HL-60 (cell line): Measurements from ENCODE around the gene AKR1B1.

Experiments
- DNase-seq, 2 experiments: peaks; one replicate each; pipeline ENCODE4 v3.0.0-alpha.2; 2010 to 2020; ENCODE audit warnings: low read depth in 1 of 2, low spot score in 1 of 2
- H3K27ac ChIP-seq: fragments of 250-450 bp; sonication (Bioruptor Pico); replicated peaks from 2 replicates; pipeline ENCODE4 v1.5.1; 2020; ENCODE audit warnings: mild to moderate bottlenecking, moderate library complexity
- H3K27me3 ChIP-seq: fragments of 250-450 bp; sonication (Bioruptor Pico); 2 replicates; pipeline ENCODE4 v1.5.1; 2021; ENCODE audit warnings: mild to moderate bottlenecking, moderate library complexity; ENCODE audit not compliant: insufficient read depth, poor library complexity, severe bottlenecking
- H3K4me3 ChIP-seq: replicated peaks from 2 replicates; pipeline ENCODE4 v1.5.1; 2011; ENCODE audit warnings: mild to moderate bottlenecking, control low read depth, low read length; ENCODE audit not compliant: insufficient read depth
- GABPA ChIP-seq: IDR thresholded peaks from 2 replicates; pipeline ENCODE4 v1.6.1; 2012; ENCODE audit warnings: low read depth
- POLR2AphosphoS5 ChIP-seq: IDR thresholded peaks from 2 replicates; pipeline ENCODE4 v1.6.1; 2012; ENCODE audit warnings: low read depth
- REST ChIP-seq: IDR thresholded peaks from 2 replicates; pipeline ENCODE4 v1.6.1; 2012; ENCODE audit warnings: low read depth; ENCODE audit not compliant: insufficient replicate concordance
- SPI1 ChIP-seq: IDR thresholded peaks from 2 replicates; pipeline ENCODE4 v1.6.1; 2012; ENCODE audit warnings: low read depth, mild to moderate bottlenecking, borderline replicate concordance
- TF ChIP-seq, protein P1 (sequence below): IDR thresholded peaks from one replicate; pipeline ENCODE4 v1.5.1; 2011; ENCODE audit warnings: low read length, control low read depth, inconsistent platforms; ENCODE audit not compliant: insufficient read depth

AKR1B1 gene

DNA sequence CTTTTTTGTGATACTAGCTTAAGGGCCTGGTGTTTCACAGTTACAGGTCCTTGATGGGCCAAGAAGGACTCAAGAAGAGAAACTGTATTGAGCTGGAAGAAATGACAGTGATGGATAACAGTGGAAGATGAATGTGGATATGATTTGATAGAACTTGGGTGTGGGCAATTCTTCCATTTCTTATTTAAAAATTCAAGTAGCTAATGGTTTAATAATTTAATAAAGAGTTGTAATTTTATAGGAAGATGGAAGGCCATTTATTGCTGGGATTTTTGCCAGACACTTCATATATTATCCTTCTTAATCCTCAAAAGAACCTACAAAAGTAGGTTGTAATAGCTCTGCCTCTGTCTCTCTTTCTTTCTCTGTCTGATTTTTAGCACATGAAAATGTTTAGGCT is 21.3 kb upstream of the AKR1B1 start:
- H3K4me3 ChIP-seq, result no peak overlapping the region
- no peak for DNase-seq
- no peaks in the 10 kb centered on the region for H3K27me3 ChIP-seq
- no peak overlapping the region for H3K27ac ChIP-seq
- TF ChIP-seq REST (no peak), SPI1 (no peak), GABPA (no peak), POLR2AphosphoS5 (no peak)
- TF ChIP-seq, protein P1, sequence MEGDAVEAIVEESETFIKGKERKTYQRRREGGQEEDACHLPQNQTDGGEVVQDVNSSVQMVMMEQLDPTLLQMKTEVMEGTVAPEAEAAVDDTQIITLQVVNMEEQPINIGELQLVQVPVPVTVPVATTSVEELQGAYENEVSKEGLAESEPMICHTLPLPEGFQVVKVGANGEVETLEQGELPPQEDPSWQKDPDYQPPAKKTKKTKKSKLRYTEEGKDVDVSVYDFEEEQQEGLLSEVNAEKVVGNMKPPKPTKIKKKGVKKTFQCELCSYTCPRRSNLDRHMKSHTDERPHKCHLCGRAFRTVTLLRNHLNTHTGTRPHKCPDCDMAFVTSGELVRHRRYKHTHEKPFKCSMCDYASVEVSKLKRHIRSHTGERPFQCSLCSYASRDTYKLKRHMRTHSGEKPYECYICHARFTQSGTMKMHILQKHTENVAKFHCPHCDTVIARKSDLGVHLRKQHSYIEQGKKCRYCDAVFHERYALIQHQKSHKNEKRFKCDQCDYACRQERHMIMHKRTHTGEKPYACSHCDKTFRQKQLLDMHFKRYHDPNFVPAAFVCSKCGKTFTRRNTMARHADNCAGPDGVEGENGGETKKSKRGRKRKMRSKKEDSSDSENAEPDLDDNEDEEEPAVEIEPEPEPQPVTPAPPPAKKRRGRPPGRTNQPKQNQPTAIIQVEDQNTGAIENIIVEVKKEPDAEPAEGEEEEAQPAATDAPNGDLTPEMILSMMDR, result no peak

DNA sequence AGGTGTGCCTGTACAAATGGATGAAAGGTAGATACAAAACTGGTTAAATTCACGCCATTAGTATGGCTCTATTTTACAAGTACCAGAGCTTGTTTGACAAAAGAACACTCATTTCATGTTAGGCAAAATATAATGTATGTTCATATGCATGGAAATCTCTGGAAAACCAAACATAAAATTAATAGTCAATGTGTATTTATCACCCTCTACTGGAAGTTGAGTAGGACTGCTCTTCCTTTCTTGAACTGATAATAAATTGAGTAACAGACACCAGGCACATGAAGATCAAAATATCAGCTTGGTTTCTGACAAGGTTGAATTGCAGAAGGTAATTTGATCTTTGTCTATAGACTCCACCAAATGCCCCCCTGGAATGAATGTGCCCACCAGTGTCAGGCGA is 19.8 kb upstream of the AKR1B1 start:
- H3K27me3 ChIP-seq, result no peaks in the 10 kb centered on the region
- DNase-seq, result no peak
- no peak overlapping the region for H3K27ac ChIP-seq
- no peak overlapping the region for H3K4me3 ChIP-seq
- TF ChIP-seq, protein P1, result no peak
- no peak for TF ChIP-seq POLR2AphosphoS5
- TF ChIP-seq SPI1, result no peak
- no peak for TF ChIP-seq REST
- TF ChIP-seq GABPA, result no peak

GRCh38 chr7:134477954-134478353 is 19.1 kb upstream of the AKR1B1 start:
- TF ChIP-seq, protein P1, result no peak
- no peak for TF ChIP-seq GABPA
- no peak for TF ChIP-seq SPI1
- TF ChIP-seq POLR2AphosphoS5, result no peak
- no peak for TF ChIP-seq REST
- DNase-seq, result no peak
- H3K4me3 ChIP-seq, result no peak overlapping the region
- H3K27ac ChIP-seq, result no peak overlapping the region
- no peaks in the 10 kb centered on the region for H3K27me3 ChIP-seq
